GM19463 (cell line): ENCODE results near the gene TM9SF3.

Source experiments
- ATAC-seq: cut with Tn5 transposase; IDR thresholded peaks from one replicate; pipeline ENCODE4 v1.9.1; 2021; ENCODE audit warnings: mild to moderate bottlenecking, moderate library complexity; ENCODE audit not compliant: unreplicated experiment

The TM9SF3 gene

DNA sequence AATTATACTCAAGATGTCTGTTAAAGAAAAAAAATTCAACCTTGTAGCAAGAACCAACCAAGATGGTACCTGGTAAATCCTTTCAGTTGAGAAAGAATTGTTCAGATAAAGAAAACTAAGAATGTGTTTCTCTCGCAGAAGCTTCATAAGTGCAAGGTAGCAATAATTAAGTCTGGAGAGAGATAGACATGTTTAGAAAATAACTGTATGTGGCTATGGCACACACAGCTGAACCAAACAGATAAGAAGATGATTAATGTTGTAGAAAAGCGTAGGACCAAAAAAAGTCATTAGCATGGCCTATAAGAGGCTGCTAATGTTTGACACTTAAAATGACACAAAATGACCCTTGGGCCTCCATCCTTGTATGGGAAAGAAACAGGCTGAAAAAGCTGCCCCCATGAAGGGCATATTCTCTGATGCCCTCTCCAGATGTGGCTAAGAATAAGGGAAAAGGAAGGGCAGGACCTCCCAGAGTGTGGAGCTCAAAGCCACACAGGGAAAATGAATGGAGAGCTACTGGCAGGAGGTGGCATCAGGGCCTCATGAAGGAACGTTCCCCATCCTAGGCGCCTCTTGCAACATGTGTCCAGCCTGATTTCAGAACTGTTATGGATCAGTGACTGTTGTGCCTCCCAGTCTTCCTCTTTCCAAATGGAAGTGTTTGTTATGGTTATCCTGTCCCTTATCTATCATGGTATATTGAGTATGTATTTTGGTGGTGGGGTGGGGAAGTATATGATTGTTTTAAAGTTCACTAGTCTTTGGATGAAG, 103.8 kb downstream of the TM9SF3 start:
- no peak for ATAC-seq

DNA sequence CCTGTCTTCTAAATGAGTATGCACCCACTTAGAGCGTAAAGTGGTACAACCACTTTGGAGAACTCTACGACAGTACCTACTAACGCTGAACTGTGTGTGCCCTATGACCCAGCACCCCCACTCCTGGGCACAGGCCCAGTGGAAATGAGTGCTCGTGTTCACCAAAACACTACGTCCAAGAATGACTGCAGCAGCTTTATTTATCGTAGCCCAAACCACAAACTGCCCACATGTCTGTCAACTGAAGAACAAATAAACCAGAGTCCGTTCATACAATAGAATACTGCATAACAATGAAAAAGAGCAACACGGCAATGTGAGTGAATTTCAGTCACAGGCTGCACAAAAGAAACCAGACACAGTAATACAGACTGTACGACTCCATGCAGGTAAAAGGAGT, 108.5 kb downstream of the TM9SF3 start:
- no peak for ATAC-seq

DNA sequence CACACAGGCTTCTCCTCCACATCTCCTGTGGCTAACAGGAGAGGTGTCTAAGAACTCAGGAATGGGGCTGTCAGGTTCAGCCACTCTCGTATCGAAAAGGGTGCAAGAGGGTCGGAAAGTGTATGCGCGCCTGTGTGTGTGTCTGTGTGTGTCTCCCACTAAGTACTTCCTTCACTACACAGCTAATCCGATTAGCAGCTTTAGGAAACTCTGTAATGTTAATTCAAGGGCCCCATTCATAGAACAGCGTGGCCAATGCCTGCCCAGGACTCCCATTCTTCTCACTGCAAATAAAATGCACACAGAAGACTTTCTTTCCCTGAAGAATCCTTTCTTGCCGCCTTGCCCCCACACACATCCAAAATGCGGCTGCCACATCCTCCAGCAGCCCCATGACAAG, 112.9 kb downstream of the TM9SF3 start:
- ATAC-seq: no peak

DNA sequence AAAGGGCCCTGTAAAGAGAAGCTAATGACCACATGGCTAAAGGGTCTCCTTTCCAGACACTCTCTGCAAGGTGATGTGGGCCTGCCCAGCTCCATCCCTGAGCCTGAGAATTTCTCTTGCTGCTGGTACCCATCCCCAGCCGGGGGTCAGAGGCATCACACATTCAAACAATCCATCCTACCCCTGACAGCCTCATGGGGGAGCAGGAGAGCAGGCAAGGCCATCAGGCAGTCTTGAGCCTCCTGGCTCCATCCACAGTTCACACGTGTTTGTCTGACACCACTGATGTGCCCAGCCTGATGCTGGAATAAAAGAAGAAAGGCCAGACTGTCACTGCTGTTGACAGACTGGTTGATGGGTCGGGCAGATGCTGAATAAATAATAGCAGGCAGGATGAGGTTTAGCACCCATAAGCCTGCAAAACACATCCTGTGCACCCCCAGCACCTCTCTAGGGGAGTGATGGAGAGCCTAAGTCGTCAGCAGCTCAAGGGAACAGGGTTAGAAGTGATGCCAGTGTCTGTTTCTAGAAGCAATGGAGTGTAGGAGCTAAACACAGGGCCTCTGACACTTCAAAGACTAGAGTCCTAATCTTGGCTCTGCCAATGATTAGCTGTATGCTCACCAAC, 116.6 kb downstream of the TM9SF3 start:
- ATAC-seq: peak; percentile 48

DNA sequence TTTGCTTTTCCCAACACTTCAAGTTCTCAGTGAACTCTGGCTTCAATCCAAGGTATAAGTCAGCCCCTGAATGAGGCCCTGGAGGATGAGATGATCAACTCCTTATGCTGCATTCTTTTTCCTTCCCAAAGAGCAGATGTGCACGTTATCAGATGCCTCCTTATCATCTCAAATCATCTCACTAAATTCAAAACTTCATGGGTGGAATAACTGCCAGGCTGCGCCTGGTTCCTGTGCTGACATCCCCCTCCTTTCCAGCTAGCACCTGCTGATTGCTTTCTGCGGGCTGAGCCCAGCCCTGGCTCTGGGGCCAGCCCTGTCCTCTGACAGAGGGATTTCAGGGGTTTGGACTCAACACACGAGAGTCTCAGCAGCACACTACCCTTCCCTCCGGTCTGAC, 118.0 kb downstream of the TM9SF3 start:
- ATAC-seq: no peak
